Ishikawa (cell line): ENCODE data around the gene ADGRG6.

Experiments
- CEBPB ChIP-seq: IDR thresholded peaks from 2 replicates; pipeline ENCODE4 v1.6.1; 2012
- CREB1 ChIP-seq: IDR thresholded peaks from 2 replicates; pipeline ENCODE4 v1.6.1; 2012; ENCODE audit warnings: low read depth
- EGR1 ChIP-seq: IDR thresholded peaks from 2 replicates; pipeline ENCODE4 v1.6.1; 2012
- EP300 ChIP-seq: IDR thresholded peaks from 2 replicates; pipeline ENCODE4 v1.6.1; 2012; ENCODE audit warnings: borderline replicate concordance
- FOXM1 ChIP-seq: IDR thresholded peaks from 2 replicates; pipeline ENCODE4 v1.6.1; 2012; ENCODE audit warnings: low read depth, borderline replicate concordance
- NFIC ChIP-seq: IDR thresholded peaks from 2 replicates; pipeline ENCODE4 v1.6.1; 2012
- RAD21 ChIP-seq: IDR thresholded peaks from 2 replicates; pipeline ENCODE4 v1.6.1; 2012; ENCODE audit warnings: low read depth
- TAF1 ChIP-seq: IDR thresholded peaks from 2 replicates; pipeline ENCODE4 v1.6.1; 2012; ENCODE audit warnings: low read depth, mild to moderate bottlenecking
- TEAD4 ChIP-seq: IDR thresholded peaks from 2 replicates; pipeline ENCODE4 v1.6.1; 2012
- YY1 ChIP-seq: IDR thresholded peaks from 2 replicates; pipeline ENCODE4 v1.6.1; 2012; ENCODE audit warnings: low read depth
- ZBTB7A ChIP-seq: IDR thresholded peaks from 2 replicates; pipeline ENCODE4 v1.6.1; 2012; ENCODE audit warnings: low read depth
- TF ChIP-seq, protein P1 (sequence below): IDR thresholded peaks from 2 replicates; pipeline ENCODE4 v1.6.1; 2012
- TF ChIP-seq, protein P2 (sequence below): IDR thresholded peaks from 2 replicates; pipeline ENCODE4 v1.6.1; 2012
- TF ChIP-seq, protein P3 (sequence below): IDR thresholded peaks from 2 replicates; pipeline ENCODE4 v1.6.1; 2012; ENCODE audit warnings: low read depth, mild to moderate bottlenecking

DNA sequence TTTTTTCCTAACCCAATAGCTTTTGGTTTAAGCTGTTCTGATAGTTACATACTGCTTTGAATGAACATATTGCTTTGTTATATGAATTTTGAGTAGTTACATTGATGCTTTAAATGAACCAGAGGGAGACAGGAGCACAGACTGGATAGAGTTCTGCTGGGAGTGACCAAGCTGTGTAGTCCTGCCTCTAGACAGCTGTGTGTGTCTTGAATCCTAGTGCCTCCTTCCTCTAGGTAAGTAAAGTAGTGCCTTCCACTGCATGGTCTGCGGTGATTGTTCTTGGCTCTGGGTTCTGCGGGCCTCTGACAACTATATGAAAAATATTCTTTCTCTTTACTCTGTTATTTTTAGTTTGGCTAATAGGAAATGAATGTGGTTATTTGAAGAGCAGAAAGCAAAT, 46.0 kb upstream of the ADGRG6 start:
- no peak for TF ChIP-seq TEAD4
- TF ChIP-seq TAF1, result no peak
- TF ChIP-seq CREB1, result no peak
- no peak for TF ChIP-seq EP300
- TF ChIP-seq YY1, result no peak
- TF ChIP-seq, protein P1, sequence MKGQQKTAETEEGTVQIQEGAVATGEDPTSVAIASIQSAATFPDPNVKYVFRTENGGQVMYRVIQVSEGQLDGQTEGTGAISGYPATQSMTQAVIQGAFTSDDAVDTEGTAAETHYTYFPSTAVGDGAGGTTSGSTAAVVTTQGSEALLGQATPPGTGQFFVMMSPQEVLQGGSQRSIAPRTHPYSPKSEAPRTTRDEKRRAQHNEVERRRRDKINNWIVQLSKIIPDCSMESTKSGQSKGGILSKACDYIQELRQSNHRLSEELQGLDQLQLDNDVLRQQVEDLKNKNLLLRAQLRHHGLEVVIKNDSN, result no peak
- TF ChIP-seq, protein P2, sequence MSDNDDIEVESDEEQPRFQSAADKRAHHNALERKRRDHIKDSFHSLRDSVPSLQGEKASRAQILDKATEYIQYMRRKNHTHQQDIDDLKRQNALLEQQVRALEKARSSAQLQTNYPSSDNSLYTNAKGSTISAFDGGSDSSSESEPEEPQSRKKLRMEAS, result no peak
- TF ChIP-seq EGR1, result no peak
- no peak for TF ChIP-seq RAD21
- TF ChIP-seq ZBTB7A, result no peak
- TF ChIP-seq, protein P3, sequence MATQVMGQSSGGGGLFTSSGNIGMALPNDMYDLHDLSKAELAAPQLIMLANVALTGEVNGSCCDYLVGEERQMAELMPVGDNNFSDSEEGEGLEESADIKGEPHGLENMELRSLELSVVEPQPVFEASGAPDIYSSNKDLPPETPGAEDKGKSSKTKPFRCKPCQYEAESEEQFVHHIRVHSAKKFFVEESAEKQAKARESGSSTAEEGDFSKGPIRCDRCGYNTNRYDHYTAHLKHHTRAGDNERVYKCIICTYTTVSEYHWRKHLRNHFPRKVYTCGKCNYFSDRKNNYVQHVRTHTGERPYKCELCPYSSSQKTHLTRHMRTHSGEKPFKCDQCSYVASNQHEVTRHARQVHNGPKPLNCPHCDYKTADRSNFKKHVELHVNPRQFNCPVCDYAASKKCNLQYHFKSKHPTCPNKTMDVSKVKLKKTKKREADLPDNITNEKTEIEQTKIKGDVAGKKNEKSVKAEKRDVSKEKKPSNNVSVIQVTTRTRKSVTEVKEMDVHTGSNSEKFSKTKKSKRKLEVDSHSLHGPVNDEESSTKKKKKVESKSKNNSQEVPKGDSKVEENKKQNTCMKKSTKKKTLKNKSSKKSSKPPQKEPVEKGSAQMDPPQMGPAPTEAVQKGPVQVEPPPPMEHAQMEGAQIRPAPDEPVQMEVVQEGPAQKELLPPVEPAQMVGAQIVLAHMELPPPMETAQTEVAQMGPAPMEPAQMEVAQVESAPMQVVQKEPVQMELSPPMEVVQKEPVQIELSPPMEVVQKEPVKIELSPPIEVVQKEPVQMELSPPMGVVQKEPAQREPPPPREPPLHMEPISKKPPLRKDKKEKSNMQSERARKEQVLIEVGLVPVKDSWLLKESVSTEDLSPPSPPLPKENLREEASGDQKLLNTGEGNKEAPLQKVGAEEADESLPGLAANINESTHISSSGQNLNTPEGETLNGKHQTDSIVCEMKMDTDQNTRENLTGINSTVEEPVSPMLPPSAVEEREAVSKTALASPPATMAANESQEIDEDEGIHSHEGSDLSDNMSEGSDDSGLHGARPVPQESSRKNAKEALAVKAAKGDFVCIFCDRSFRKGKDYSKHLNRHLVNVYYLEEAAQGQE, result no peak
- TF ChIP-seq NFIC, result no peak
- TF ChIP-seq CEBPB, result no peak
- TF ChIP-seq FOXM1, result no peak
